GM18868 (cell line): ENCODE data around the gene FAM210B.
A peak's percentile ranks its signal among the peaks of the same experiment; 100 is the strongest.
"Not testable (repeated sequence)": the region's sequence is repeated elsewhere in the genome, so short reads cannot be mapped to it uniquely, and the experiment has no call there.

Experiments used
- ATAC-seq: cut with Tn5 transposase; IDR thresholded peaks from one replicate; pipeline ENCODE4 v1.9.1; 2021; ENCODE audit warnings: mild to moderate bottlenecking, moderate library complexity; ENCODE audit not compliant: unreplicated experiment

FAM210B gene

GRCh38 chr20:56360133-56360907, 1.5 kb downstream of the FAM210B start:
- ATAC-seq, result no peak

- ATAC-seq, result no peak
Observed at GRCh38 chr20:56360908-56361205, 2.1 kb downstream of the FAM210B start.

GRCh38 chr20:56361900-56362299, 3.1 kb downstream of the FAM210B start:
- no peak for ATAC-seq

GRCh38 chr20:56362833-56363413, 4.1 kb downstream of the FAM210B start:
- ATAC-seq, result no peak

GRCh38 chr20:56363491-56363890, 4.7 kb downstream of the FAM210B start:
- no peak for ATAC-seq

GRCh38 chr20:56368351-56369134, 9.8 kb downstream of the FAM210B start:
- ATAC-seq, result no peak

GRCh38 chr20:56369179-56369578, 10.4 kb downstream of the FAM210B start:
- ATAC-seq, result no peak

- ATAC-seq, result no peak
Observed at GRCh38 chr20:56371977-56372376, 13.2 kb downstream of the FAM210B start.

GRCh38 chr20:56372850-56373249, 14.1 kb downstream of the FAM210B start:
- no peak for ATAC-seq

GRCh38 chr20:56373942-56374341, 15.2 kb downstream of the FAM210B start:
- peak; percentile 73 for ATAC-seq

GRCh38 chr20:56376331-56376730, 17.6 kb downstream of the FAM210B start:
- ATAC-seq, result no peak

- no peak for ATAC-seq
Observed at GRCh38 chr20:56378386-56378785, 19.6 kb downstream of the FAM210B start.

- no peak for ATAC-seq
Observed at GRCh38 chr20:56380375-56380774, 21.6 kb downstream of the FAM210B start.

GRCh38 chr20:56381501-56381900, 22.7 kb downstream of the FAM210B start:
- no peak for ATAC-seq

- no peak for ATAC-seq
Observed at GRCh38 chr20:56382696-56383095, 23.9 kb downstream of the FAM210B start.

GRCh38 chr20:56383334-56383733, 24.6 kb downstream of the FAM210B start:
- ATAC-seq, result no peak

GRCh38 chr20:56385130-56385529, 26.4 kb downstream of the FAM210B start:
- no peak for ATAC-seq

- ATAC-seq, result no peak
Observed at GRCh38 chr20:56386219-56386618, 27.4 kb downstream of the FAM210B start.

- no peak for ATAC-seq
Observed at GRCh38 chr20:56388882-56389281, 30.1 kb downstream of the FAM210B start.

GRCh38 chr20:56389807-56390206, 31.0 kb downstream of the FAM210B start:
- no peak for ATAC-seq

GRCh38 chr20:56390396-56390795, 31.6 kb downstream of the FAM210B start:
- ATAC-seq, result not testable (repeated sequence)

GRCh38 chr20:56391037-56391436, 32.3 kb downstream of the FAM210B start:
- no peak for ATAC-seq
